ENCODE measurements around the gene TPP2. TPM values are rescaled to one million over a fixed set of nuclear protein-coding genes. Genes with fewer than 3 reads are reported as not detected.

TPP2 gene
- total RNA-seq, 1 experiment from 2014 or later: 68.3 TPM

DNA sequence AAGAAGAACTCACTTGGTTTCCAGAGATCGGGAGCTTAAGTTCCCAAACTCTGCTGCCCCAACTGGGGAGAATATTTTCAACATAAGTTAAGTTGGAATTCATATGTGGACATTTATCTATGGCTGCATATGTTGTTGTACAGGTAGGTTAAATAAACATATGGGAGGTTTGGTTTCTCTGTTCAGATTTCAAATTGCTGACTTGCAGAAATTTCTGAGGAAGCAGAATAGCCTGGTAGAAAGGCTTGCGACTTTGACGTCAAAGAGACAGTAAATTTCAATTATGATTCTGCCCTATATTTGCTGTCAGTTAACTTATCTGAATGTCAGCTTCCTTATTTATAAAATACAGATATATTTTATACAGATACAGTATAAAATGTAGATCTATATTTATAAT lies 40.0 kb upstream of the TPP2 start (continued):
- TF ChIP-seq ZNF416 (CRISPR knock-in tag; IDR thresholded peaks at IDR 0.05) (no peak), ZNF317 (CRISPR knock-in tag; IDR thresholded peaks at IDR 0.05; ENCODE audit: borderline replicate concordance, low read depth) (no peak), NR1H2 (CRISPR knock-in tag; IDR thresholded peaks at IDR 0.05) (no peak), ZBTB21 (CRISPR knock-in tag; IDR thresholded peaks at IDR 0.05; ENCODE audit: borderline replicate concordance) (no peak), NFYB (CRISPR knock-in tag; conservative IDR thresholded peaks at IDR 0.05; ENCODE audit: low read depth) (no peak), JAZF1 (CRISPR knock-in tag; IDR thresholded peaks at IDR 0.05) (no peak), ZNF671 (CRISPR knock-in tag; IDR thresholded peaks at IDR 0.05) (no peak), ZNF396 (CRISPR knock-in tag; IDR thresholded peaks at IDR 0.05; ENCODE audit: borderline replicate concordance) (no peak), SMAD4 (CRISPR knock-in tag; IDR thresholded peaks at IDR 0.05) (no peak), SOX15 (CRISPR knock-in tag; IDR thresholded peaks at IDR 0.05) (no peak)
- TF ChIP-seq, protein P1, sequence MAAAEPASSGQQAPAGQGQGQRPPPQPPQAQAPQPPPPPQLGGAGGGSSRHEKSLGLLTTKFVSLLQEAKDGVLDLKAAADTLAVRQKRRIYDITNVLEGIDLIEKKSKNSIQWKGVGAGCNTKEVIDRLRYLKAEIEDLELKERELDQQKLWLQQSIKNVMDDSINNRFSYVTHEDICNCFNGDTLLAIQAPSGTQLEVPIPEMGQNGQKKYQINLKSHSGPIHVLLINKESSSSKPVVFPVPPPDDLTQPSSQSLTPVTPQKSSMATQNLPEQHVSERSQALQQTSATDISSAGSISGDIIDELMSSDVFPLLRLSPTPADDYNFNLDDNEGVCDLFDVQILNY (CRISPR knock-in tag; IDR thresholded peaks at IDR 0.05): no peak

DNA sequence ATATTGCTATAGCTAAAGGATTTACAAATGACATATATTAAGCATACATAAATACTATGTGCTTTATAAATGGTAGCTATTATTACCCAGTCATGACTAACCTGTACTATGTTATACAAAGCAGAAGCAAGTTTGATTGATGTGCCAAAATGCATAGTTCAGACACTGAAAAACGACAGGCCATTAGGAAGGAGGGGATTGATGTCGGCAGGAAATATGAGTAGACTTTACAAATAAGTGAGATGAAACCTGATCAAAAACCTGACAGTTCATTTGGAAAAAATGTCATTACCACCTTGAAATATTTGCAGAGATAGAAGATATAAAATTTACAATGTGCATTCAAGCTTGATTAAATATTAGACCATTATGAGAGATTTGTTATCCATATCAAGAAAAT lies 38.8 kb upstream of the TPP2 start:
- ChIA-PET CTCF (interaction anchor here (1.2 to 1.4 kb wide), 2 partner anchors 416 to 772 kb away, joined by 3 to 5 read pairs; no protein-coding TSS in a partner anchor), POLR2A (no interaction called here)
- no peak for ATAC-seq
- H3K27me3 Mint-ChIP-seq (ENCODE audit: low read depth): no peaks in the 10 kb centered on the region
- H3K36me3 Mint-ChIP-seq: no peaks in the 10 kb centered on the region
- DNase-seq (ENCODE audit: low spot score): no peak
- H3K27ac Mint-ChIP-seq: no peak overlapping the region
- TF ChIP-seq, protein P2, sequence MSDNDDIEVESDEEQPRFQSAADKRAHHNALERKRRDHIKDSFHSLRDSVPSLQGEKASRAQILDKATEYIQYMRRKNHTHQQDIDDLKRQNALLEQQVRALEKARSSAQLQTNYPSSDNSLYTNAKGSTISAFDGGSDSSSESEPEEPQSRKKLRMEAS (CRISPR knock-in tag; IDR thresholded peaks at IDR 0.05): no peak
- TF ChIP-seq, protein P3, sequence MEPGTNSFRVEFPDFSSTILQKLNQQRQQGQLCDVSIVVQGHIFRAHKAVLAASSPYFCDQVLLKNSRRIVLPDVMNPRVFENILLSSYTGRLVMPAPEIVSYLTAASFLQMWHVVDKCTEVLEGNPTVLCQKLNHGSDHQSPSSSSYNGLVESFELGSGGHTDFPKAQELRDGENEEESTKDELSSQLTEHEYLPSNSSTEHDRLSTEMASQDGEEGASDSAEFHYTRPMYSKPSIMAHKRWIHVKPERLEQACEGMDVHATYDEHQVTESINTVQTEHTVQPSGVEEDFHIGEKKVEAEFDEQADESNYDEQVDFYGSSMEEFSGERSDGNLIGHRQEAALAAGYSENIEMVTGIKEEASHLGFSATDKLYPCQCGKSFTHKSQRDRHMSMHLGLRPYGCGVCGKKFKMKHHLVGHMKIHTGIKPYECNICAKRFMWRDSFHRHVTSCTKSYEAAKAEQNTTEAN (CRISPR knock-in tag; IDR thresholded peaks at IDR 0.05): no peak
- TF ChIP-seq MYBL2 (CRISPR knock-in tag; IDR thresholded peaks at IDR 0.05) (no peak), SP1 (CRISPR knock-in tag; conservative IDR thresholded peaks at IDR 0.05) (no peak), TCF7 (CRISPR knock-in tag; IDR thresholded peaks at IDR 0.05; ENCODE audit: low read depth) (no peak), GRHL2 (CRISPR knock-in tag; IDR thresholded peaks at IDR 0.05; ENCODE audit: insufficient replicate concordance, severe bottlenecking) (no peak), CREM (CRISPR knock-in tag; IDR thresholded peaks at IDR 0.05) (no peak), RORB (CRISPR knock-in tag; IDR thresholded peaks at IDR 0.05) (no peak), ELF4 (CRISPR knock-in tag; IDR thresholded peaks at IDR 0.05; ENCODE audit: low read depth) (no peak), ZNF423 (CRISPR knock-in tag; IDR thresholded peaks at IDR 0.05) (no peak), JUN (CRISPR knock-in tag; IDR thresholded peaks at IDR 0.05) (no peak), NR2C2 (CRISPR knock-in tag; IDR thresholded peaks at IDR 0.05) (no peak)
- TF ChIP-seq, protein P4, sequence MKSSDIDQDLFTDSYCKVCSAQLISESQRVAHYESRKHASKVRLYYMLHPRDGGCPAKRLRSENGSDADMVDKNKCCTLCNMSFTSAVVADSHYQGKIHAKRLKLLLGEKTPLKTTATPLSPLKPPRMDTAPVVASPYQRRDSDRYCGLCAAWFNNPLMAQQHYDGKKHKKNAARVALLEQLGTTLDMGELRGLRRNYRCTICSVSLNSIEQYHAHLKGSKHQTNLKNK (CRISPR knock-in tag; IDR thresholded peaks at IDR 0.05): no peak
- TF ChIP-seq, protein P5, sequence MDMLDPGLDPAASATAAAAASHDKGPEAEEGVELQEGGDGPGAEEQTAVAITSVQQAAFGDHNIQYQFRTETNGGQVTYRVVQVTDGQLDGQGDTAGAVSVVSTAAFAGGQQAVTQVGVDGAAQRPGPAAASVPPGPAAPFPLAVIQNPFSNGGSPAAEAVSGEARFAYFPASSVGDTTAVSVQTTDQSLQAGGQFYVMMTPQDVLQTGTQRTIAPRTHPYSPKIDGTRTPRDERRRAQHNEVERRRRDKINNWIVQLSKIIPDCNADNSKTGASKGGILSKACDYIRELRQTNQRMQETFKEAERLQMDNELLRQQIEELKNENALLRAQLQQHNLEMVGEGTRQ (CRISPR knock-in tag; IDR thresholded peaks at IDR 0.05): no peak
- TF ChIP-seq, protein P6, sequence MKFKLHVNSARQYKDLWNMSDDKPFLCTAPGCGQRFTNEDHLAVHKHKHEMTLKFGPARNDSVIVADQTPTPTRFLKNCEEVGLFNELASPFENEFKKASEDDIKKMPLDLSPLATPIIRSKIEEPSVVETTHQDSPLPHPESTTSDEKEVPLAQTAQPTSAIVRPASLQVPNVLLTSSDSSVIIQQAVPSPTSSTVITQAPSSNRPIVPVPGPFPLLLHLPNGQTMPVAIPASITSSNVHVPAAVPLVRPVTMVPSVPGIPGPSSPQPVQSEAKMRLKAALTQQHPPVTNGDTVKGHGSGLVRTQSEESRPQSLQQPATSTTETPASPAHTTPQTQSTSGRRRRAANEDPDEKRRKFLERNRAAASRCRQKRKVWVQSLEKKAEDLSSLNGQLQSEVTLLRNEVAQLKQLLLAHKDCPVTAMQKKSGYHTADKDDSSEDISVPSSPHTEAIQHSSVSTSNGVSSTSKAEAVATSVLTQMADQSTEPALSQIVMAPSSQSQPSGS (CRISPR knock-in tag; IDR thresholded peaks at IDR 0.05; ENCODE audit: borderline replicate concordance, low read depth): no peak
- TF ChIP-seq, protein P7, sequence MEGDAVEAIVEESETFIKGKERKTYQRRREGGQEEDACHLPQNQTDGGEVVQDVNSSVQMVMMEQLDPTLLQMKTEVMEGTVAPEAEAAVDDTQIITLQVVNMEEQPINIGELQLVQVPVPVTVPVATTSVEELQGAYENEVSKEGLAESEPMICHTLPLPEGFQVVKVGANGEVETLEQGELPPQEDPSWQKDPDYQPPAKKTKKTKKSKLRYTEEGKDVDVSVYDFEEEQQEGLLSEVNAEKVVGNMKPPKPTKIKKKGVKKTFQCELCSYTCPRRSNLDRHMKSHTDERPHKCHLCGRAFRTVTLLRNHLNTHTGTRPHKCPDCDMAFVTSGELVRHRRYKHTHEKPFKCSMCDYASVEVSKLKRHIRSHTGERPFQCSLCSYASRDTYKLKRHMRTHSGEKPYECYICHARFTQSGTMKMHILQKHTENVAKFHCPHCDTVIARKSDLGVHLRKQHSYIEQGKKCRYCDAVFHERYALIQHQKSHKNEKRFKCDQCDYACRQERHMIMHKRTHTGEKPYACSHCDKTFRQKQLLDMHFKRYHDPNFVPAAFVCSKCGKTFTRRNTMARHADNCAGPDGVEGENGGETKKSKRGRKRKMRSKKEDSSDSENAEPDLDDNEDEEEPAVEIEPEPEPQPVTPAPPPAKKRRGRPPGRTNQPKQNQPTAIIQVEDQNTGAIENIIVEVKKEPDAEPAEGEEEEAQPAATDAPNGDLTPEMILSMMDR (IDR thresholded peaks at IDR 0.05): no peak
- TF ChIP-seq, protein P8, sequence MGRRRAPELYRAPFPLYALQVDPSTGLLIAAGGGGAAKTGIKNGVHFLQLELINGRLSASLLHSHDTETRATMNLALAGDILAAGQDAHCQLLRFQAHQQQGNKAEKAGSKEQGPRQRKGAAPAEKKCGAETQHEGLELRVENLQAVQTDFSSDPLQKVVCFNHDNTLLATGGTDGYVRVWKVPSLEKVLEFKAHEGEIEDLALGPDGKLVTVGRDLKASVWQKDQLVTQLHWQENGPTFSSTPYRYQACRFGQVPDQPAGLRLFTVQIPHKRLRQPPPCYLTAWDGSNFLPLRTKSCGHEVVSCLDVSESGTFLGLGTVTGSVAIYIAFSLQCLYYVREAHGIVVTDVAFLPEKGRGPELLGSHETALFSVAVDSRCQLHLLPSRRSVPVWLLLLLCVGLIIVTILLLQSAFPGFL (CRISPR knock-in tag; IDR thresholded peaks at IDR 0.05; ENCODE audit: borderline replicate concordance): no peak
- TF ChIP-seq, protein P9, sequence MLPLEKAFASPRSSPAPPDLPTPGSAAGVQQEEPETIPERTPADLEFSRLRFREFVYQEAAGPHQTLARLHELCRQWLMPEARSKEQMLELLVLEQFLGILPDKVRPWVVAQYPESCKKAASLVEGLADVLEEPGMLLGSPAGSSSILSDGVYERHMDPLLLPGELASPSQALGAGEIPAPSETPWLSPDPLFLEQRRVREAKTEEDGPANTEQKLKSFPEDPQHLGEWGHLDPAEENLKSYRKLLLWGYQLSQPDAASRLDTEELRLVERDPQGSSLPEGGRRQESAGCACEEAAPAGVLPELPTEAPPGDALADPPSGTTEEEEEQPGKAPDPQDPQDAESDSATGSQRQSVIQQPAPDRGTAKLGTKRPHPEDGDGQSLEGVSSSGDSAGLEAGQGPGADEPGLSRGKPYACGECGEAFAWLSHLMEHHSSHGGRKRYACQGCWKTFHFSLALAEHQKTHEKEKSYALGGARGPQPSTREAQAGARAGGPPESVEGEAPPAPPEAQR (CRISPR knock-in tag; IDR thresholded peaks at IDR 0.05): no peak
- H3K4me1 Mint-ChIP-seq: no peaks in the 10 kb centered on the region
- no peaks in the 10 kb centered on the region for H3K9me3 Mint-ChIP-seq
- H3K4me3 Mint-ChIP-seq: no peak overlapping the region
